HG03558 (cell line): Measurements from ENCODE around the gene P3H3.
"Not testable (repeated sequence)": the region's sequence is repeated elsewhere in the genome, so short reads cannot be mapped to it uniquely, and the experiment has no call there.

ENCODE experiments used
- ATAC-seq: cut with Tn5 transposase; IDR thresholded peaks from one replicate; pipeline ENCODE4 v1.9.1; 2021; ENCODE audit warnings: moderate number of reproducible peaks; ENCODE audit not compliant: unreplicated experiment; ENCODE audit errors: extremely low read depth

Gene P3H3

GRCh38 chr12:6883683-6884082 lies 55.5 kb downstream of the P3H3 start:
- no peak for ATAC-seq

DNA sequence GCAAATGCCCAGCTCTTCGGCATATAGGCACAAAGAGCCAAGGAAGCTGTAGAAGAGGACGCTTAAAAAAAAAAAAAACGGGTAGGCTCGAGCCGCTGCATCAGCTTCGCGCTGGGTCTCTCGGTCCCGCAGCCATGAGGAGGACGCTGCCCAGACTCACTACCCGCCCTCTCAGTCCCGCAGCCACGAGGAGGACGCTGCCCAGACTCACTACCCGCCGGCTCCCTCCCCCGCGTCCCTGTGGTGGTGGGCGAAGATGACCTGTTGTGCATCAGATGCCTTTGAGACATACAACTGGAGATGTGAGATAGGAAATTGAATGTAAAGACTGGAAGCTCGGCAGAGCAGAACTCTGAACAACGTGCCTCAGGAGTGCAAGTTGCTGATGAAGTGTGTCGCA lies 56.3 kb downstream of the P3H3 start:
- ATAC-seq: no peak

DNA sequence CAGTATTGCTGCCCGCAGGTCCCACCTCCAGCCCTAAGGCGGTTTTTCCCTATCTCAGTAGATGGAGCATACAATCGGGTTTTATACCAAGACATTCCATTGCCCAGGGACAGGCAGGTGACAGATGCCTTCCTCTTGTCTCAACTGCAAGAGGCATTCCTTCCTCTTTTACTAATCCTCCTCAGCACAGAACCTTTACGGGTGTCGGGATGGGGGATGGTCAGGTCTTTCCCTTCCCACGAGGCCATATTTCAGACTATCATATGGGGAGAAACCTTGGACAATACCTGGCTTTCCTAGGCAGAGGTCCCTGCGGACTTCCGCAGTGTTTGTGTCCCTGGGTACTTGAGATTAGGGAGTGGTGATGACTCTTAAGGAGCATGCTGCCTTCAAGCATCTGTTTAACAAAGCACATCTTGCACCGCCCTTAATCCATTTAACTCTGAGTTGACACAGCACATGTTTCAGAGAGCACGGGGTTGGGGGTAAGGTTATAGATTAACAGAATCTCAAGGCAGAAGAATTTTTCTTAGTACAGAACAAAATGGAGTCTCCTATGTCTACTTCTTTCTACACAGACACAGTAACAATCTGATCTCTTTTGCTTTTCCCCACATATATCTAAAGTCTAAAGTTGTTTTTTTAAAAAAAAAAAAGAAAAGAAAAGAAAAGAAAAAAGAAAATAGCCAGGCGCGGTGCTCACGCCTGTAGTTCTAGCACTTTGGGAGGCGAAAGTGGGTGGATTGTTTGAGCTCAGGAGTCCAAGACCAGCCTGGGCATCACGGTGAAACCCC lies 58.2 kb downstream of the P3H3 start:
- ATAC-seq: not testable (repeated sequence)

GRCh38 chr12:6887460-6887859 lies 59.3 kb downstream of the P3H3 start:
- no peak for ATAC-seq

- ATAC-seq: no peak
Observed at GRCh38 chr12:6888360-6888759, 60.2 kb downstream of the P3H3 start.

DNA sequence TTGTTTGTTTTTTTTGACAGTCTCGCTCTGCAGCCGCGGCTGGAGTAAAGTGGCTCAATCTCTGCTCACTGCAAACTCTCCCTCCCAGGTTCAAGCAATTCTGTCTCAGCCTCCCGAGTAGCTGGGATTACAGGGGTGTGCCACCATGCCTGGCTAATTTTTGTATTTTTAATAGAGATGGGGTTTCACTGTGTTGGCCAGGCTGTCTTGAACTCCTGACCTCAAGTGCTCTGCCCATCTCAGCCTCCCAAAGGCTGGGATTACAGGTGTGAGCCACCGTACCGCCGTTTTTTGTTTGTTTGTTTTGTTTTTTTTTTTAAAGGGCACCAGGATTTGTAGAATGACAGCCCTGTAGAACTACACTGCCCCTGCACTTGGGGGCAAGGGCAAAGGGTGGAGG lies 60.6 kb downstream of the P3H3 start:
- ATAC-seq: not testable (repeated sequence)
